H1 (cell line): ENCODE results near the gene FGF1. TPM values are rescaled to one million over a fixed set of nuclear protein-coding genes. Genes with fewer than 3 reads are reported as not detected.

ENCODE experiments used
- CBX8 ChIP-seq: fragments of 300-800, 300-1000 bp; sonication (generic); IDR thresholded peaks from 2 replicates; pipeline ENCODE4 v1.7.1; 2016; ENCODE audit warnings: low read depth, low read length, borderline replicate concordance
- CTBP2 ChIP-seq: IDR thresholded peaks from 2 replicates; pipeline ENCODE4 v1.7.0; 2011; ENCODE audit warnings: borderline replicate concordance, mild to moderate bottlenecking, moderate library complexity, mixed read lengths, low read length; ENCODE audit not compliant: insufficient read depth, insufficient read length
- EGR1 ChIP-seq: IDR thresholded peaks from 2 replicates; pipeline ENCODE4 v1.6.1; 2011; ENCODE audit warnings: low read depth, low read length, borderline replicate concordance
- EZH2 ChIP-seq: fragments of 200-600 bp; sonication (generic); IDR thresholded peaks from 2 replicates; pipeline ENCODE4 v1.7.1; 2012; ENCODE audit warnings: low read depth, mild to moderate bottlenecking, moderate library complexity, low read length, inconsistent platforms; ENCODE audit not compliant: severe bottlenecking
- HDAC6 ChIP-seq: IDR thresholded peaks from one replicate; pipeline ENCODE4 v1.7.1; 2012; ENCODE audit warnings: low read depth, mild to moderate bottlenecking, inconsistent platforms, low read length, moderate library complexity
- KDM4A ChIP-seq: IDR thresholded peaks from one replicate; pipeline ENCODE4 v1.7.1; 2012; ENCODE audit warnings: low read depth, mild to moderate bottlenecking, moderate library complexity, low read length, inconsistent platforms; ENCODE audit not compliant: severe bottlenecking
- KDM5A ChIP-seq: fragments of 200-600 bp; IDR thresholded peaks from 2 replicates; pipeline ENCODE4 v1.7.1; 2012; ENCODE audit warnings: mild to moderate bottlenecking, low read length, inconsistent platforms, mixed read lengths
- NANOG ChIP-seq: IDR thresholded peaks from 2 replicates; pipeline ENCODE4 v1.6.1; 2011; ENCODE audit warnings: low read length, low read depth, mild to moderate bottlenecking, inconsistent platforms; ENCODE audit not compliant: insufficient read depth, poor library complexity, severe bottlenecking
- NRF1 ChIP-seq: IDR thresholded peaks from 2 replicates; pipeline ENCODE4 v1.6.1; 2011; ENCODE audit warnings: mild to moderate bottlenecking, low read depth, low read length, improper control_type of control experiment
- POLR2A ChIP-seq, 2 experiments: IDR thresholded peaks; 1 replicate in 1 of 2; 2 replicates in 1 of 2; pipeline ENCODE4 v1.6.1; 2011; ENCODE audit warnings: low read depth in 2 of 2, low read length in 2 of 2, mild to moderate bottlenecking in 2 of 2; ENCODE audit errors: control extremely low read depth in 1 of 2
- POLR2AphosphoS5 ChIP-seq: IDR thresholded peaks from 2 replicates; pipeline ENCODE4 v1.6.1; 2011; ENCODE audit warnings: low read depth, low read length
- RBBP5 ChIP-seq: IDR thresholded peaks from 2 replicates; pipeline ENCODE4 v1.7.1; 2012; ENCODE audit warnings: low read depth, mild to moderate bottlenecking, inconsistent platforms, low read length, moderate library complexity, borderline replicate concordance
- RNF2 ChIP-seq: fragments of 200-900, 300-1000 bp; sonication (generic); IDR thresholded peaks from 2 replicates; pipeline ENCODE4 v1.7.1; 2016; ENCODE audit warnings: borderline replicate concordance, low read depth, mild to moderate bottlenecking, antibody characterized with exemption, low read length; ENCODE audit not compliant: poor library complexity, severe bottlenecking; ENCODE audit errors: missing control alignments
- SIN3A ChIP-seq, 2 experiments: IDR thresholded peaks in 1 of 2; conservative IDR thresholded peaks in 1 of 2; 2 replicates each; pipeline ENCODE4 v1.6.1; 2011 to 2012; ENCODE audit warnings: low read length in 2 of 2, improper control_type of control experiment in 1 of 2, low read depth in 1 of 2, mild to moderate bottlenecking in 1 of 2
- USF2 ChIP-seq: IDR thresholded peaks from 2 replicates; pipeline ENCODE4 v1.6.1; 2011; ENCODE audit warnings: low read length, improper control_type of control experiment
- YY1 ChIP-seq: IDR thresholded peaks from 2 replicates; pipeline ENCODE4 v1.6.1; 2011; ENCODE audit warnings: low read depth, mild to moderate bottlenecking, low read length
- ZNF274 ChIP-seq: IDR thresholded peaks from 2 replicates; pipeline ENCODE4 v1.7.0; 2012; ENCODE audit warnings: low read length, borderline replicate concordance; ENCODE audit errors: extremely low read depth
- polyA plus RNA-seq, 7 experiments: library from polyadenylated mRNA; depleted of rRNA in 3 of 7; stranded (reverse) in 5 of 7; unstranded in 2 of 7; fragments of >200 nt in 5 of 7; fragments of 200-250 nt in 2 of 7; gene quantifications; 1 replicate in 5 of 7; 2 replicates in 1 of 7; 4 replicates in 1 of 7; pipeline versions ENCODE4 v1.2.1 to v1.2.3, GENCODE V29; 2011 to 2013; ENCODE audit warnings: missing spikeins in 2 of 7, mixed read lengths in 2 of 7
- total RNA-seq: library from RNA; stranded (reverse); fragmentation: NEBNext Ultra II Directional; extraction: Animal tissue kit (Norgen Biotek cat#: 25700); gene quantifications from 2 replicates; pipeline ENCODE4 v1.2.1, GENCODE V29; 2021
- TF ChIP-seq, protein P1 (sequence below), 3 experiments: IDR thresholded peaks; 1 replicate in 2 of 3; 2 replicates in 1 of 3; pipeline versions ENCODE4 v1.5.1 to v1.6.1; 2011; ENCODE audit warnings: low read length in 3 of 3, mild to moderate bottlenecking in 3 of 3, inconsistent platforms in 2 of 3, low read depth in 1 of 3, moderate library complexity in 1 of 3; ENCODE audit not compliant: insufficient read depth in 1 of 3; ENCODE audit errors: control extremely low read depth in 1 of 3
- TF ChIP-seq, protein P2 (sequence below): IDR thresholded peaks from 2 replicates; pipeline ENCODE4 v1.6.1; 2011; ENCODE audit warnings: low read depth, mild to moderate bottlenecking, low read length; ENCODE audit not compliant: insufficient read depth

Gene FGF1
- total and polyA plus RNA-seq, 2 of the 8 experiments (the other 6 are each of a cell fraction or from before 2014, with no cell fraction given), result 0.30 to 0.50 TPM

DNA sequence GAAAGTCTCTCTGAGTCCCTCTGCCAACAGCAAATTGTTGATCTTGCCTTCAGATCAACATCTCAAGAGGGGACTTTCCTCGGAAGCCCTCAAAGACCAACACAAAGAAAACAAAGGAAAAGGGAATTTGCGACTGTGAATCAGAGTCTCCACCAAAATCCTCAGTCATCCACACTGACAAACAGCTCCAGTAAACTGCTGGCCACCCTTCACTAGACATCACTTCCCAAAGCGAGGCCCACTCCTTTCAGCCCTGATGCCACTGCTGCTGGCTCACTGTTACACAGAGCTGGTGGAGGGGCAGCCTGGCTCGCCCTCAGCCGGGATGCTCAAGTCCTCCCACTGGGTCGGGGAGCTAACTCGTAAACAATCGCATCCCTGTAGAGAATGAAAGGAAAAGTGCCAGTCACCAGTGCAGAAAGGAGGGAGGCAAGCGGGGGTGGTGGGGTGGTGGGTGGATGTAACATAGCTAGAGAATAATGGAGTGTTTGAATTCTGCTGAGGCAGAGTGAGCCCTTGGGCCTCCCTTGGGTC lies 1.3 kb downstream of the FGF1 start (continued):
- TF ChIP-seq, protein P1, sequence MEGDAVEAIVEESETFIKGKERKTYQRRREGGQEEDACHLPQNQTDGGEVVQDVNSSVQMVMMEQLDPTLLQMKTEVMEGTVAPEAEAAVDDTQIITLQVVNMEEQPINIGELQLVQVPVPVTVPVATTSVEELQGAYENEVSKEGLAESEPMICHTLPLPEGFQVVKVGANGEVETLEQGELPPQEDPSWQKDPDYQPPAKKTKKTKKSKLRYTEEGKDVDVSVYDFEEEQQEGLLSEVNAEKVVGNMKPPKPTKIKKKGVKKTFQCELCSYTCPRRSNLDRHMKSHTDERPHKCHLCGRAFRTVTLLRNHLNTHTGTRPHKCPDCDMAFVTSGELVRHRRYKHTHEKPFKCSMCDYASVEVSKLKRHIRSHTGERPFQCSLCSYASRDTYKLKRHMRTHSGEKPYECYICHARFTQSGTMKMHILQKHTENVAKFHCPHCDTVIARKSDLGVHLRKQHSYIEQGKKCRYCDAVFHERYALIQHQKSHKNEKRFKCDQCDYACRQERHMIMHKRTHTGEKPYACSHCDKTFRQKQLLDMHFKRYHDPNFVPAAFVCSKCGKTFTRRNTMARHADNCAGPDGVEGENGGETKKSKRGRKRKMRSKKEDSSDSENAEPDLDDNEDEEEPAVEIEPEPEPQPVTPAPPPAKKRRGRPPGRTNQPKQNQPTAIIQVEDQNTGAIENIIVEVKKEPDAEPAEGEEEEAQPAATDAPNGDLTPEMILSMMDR (IDR thresholded peaks at IDR 0.05; ENCODE audit: control extremely low read depth in 1 of 3, insufficient read depth in 1 of 3, low read depth in 1 of 3, low read length in 3 of 3), result no peak
- no peak for TF ChIP-seq YY1
- no peak for TF ChIP-seq RBBP5
- no peak for TF ChIP-seq RNF2
- TF ChIP-seq EGR1, result no peak
- TF ChIP-seq HDAC6, result no peak
- peak; percentile 31 for TF ChIP-seq KDM4A
- TF ChIP-seq EZH2, result no peak
- no peak for TF ChIP-seq CBX8
- no peak for TF ChIP-seq POLR2A (IDR thresholded peaks at IDR 0.05; ENCODE audit: control extremely low read depth in 1 of 2, low read depth in 2 of 2, low read length in 2 of 2)
- TF ChIP-seq CTBP2, result peak; percentile 33
- TF ChIP-seq, protein P2, sequence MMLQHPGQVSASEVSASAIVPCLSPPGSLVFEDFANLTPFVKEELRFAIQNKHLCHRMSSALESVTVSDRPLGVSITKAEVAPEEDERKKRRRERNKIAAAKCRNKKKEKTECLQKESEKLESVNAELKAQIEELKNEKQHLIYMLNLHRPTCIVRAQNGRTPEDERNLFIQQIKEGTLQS, result no peak
- no peak for TF ChIP-seq SIN3A (conservative IDR thresholded peaks at IDR 0.05 in 1 of 2, IDR thresholded peaks at IDR 0.05 in 1 of 2; ENCODE audit: low read depth in 1 of 2, low read length in 2 of 2)
- TF ChIP-seq KDM5A, result no peak
- TF ChIP-seq NRF1, result no peak
- no peak for TF ChIP-seq NANOG
- TF ChIP-seq ZNF274, result no peak
- no peak for TF ChIP-seq POLR2AphosphoS5
- TF ChIP-seq USF2, result no peak
